Left hindlimb (tissue), 1 donor: ENCODE data around the gene PPM1L.

Experiments used
- DNase-seq: peaks from one replicate; pipeline ENCODE4 v3.0.0-alpha.2; 2018

PPM1L gene

DNA sequence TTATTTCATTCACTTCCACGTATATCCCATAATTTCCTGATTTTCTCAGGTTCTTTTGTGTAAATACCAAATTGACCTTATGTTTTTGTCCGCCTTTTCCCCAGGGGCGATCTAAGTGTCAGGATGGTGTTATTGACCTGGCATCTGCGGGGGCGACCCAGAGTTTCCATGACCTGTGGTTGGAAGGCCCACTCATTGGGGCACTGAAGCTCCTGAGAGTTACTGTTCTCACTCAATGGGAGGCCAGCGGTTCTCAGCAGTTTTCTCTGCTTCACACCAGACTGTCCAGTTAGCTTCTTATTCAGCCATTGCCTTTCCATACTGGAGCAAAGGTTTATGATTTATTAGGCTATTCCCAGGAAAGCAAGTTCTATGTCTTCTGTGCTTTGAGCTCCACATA lies 295.8 kb downstream of the PPM1L start:
- no peak for DNase-seq

- DNase-seq, result no peak
These were observed 299.0 kb downstream of the PPM1L start for GRCh38 chr3:161054860-161055604.

GRCh38 chr3:161064413-161064812 lies 308.4 kb downstream of the PPM1L start:
- no peak for DNase-seq

DNA sequence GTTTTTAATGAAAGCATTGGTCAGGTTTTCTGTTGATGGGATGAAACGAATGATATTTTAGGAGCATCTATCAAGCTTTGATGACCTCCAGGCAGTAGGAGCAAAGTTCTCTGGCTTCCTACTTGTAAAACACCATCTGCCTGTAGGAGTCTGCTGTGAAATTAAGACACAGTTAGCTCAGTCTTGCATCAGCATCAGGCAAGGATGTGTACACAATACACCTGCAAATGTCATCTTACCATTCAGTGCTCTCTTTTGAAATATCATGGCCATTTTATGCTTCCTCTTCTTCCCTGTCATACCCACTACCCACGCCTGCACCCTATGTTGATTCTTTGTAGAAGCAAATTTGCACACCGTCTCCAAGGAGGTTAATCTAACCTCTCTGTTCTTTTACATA lies 310.9 kb downstream of the PPM1L start:
- no peak for DNase-seq

DNA sequence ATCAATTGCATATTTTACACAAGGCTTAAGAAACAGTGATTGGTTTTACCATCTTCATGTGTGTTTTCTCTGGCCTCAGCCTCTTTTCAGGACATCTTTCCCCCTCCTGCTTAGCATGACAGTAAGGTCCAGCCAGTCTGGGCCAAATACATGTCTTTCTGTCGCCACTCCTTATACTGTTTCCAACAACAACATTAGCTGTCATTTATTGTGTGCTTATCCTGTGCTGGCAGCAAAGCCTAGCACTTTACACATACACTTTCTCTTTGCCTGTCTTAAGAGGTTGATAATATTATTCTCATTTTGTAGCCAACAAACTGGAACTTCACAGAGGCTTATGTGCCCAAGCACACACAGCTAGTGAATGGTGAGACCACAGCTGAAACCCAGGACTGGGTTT lies 311.3 kb downstream of the PPM1L start:
- no peak for DNase-seq

- peak; percentile 47 for DNase-seq
These were observed 313.6 kb downstream of the PPM1L start for GRCh38 chr3:161069511-161070251.

- no peak for DNase-seq
These were observed 314.4 kb downstream of the PPM1L start for GRCh38 chr3:161070252-161070930.

DNA sequence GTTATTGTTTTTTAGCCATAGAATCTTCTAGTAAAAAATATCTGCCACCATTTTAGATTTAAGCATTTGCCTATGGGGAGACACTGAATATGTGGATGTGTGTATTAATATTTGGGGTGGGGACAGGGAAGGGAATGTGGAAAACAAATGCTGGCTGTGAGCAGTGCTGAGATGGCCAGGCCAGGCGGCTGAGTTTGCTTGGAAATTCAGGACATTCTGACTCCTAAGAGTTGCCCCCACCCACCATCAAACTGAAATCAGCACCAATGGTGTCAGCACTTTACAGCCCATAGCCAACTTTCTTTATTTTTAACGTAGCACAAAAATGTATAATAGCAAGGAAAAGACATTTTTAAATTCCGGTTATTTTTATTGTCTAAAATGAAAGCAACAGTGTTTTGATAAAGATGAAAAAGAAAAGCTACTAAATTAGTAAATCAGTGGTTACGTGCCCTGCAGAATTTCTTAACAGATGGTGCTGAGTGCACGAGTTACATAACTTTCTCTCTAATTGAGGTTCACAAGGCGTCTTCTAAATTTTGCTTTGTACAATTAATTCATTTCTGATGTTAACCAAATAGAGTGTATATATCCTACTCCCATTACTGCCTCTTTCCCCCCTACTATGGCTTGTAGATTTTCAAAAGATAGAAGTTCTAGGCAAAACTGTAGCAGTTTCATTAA lies 315.1 kb downstream of the PPM1L start:
- no peak for DNase-seq

DNA sequence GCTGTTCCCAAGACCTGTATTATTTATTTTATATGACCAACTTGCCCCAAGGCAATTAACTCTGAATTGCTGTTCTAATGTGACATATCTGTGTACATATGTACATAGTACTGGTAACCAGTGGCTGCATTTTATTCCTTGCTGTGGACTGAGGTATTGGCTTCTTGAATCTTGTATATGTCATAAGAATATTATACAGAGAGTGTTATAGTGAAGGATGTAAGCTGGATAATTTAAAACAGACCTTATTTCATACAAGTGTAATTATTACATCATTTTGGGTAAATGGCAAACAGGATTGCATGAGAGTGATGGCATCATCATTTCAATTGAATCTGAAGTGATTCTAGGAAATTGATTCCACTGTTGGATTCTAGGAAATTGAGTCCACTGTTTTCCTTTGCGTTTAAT lies 316.2 kb downstream of the PPM1L start:
- DNase-seq, result no peak

- no peak for DNase-seq
These were observed 316.7 kb downstream of the PPM1L start for GRCh38 chr3:161072751-161073150.

GRCh38 chr3:161073181-161073580 lies 317.1 kb downstream of the PPM1L start:
- no peak for DNase-seq

DNA sequence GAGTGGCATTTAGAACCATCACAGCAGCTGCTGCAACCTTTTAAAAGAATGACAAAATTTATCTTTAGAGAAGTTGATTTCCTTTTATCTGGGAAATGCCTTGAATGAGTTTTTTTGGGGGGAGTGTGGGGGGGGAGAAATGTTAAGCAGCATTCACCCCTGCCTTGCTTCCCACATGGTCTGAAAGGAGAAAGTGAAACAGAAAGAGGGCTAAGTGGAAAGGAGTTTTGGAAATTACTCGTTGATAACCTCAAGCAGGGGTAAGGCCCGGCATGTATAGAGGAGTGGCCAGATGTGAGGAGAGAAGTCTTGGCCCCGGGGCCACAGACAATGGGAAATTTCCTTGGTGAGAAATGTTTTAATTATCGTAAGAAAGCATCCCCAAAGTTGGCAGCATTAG lies 325.6 kb downstream of the PPM1L start:
- DNase-seq, result no peak

DNA sequence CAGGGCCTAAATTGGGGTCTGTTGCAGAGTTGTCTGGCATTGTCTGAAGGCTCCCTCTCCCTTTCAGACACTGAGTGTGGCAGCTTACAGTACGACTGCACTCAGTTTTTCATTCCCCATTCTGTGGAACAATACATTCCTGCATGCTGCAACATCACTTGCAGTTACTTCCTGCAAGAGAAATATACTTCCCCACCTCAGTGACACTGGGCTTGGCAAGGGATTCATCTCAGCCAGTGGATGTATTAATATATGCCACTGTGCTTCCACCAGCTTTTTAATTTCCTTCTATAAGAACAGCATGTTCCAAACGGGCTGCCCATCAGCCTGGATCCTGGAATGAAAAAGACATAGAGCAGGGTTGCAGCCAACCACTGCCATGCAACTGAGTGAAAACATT lies 326.0 kb downstream of the PPM1L start:
- no peak for DNase-seq

DNA sequence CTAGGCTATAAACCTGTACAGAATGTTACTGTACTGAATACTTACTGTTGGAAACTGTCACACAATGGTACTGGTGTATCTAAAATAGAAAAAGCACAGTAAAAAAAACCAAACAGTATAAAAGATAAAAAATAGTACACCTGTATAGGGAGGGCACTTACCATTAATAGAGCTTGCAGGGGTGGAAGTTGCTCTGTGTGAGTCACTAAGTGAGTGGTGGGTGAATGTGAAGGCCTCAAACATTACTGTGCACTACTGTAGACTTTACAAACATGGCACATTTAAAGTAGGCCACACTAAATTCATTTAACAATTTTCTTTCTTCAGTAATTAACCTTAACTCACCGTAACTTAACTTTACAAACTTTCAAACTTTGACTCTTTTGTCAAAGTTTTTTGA lies 327.1 kb downstream of the PPM1L start:
- DNase-seq, result no peak

GRCh38 chr3:161084277-161084676 lies 328.2 kb downstream of the PPM1L start:
- DNase-seq, result no peak

- no peak for DNase-seq
These were observed 337.9 kb downstream of the PPM1L start for GRCh38 chr3:161093895-161094294.

DNA sequence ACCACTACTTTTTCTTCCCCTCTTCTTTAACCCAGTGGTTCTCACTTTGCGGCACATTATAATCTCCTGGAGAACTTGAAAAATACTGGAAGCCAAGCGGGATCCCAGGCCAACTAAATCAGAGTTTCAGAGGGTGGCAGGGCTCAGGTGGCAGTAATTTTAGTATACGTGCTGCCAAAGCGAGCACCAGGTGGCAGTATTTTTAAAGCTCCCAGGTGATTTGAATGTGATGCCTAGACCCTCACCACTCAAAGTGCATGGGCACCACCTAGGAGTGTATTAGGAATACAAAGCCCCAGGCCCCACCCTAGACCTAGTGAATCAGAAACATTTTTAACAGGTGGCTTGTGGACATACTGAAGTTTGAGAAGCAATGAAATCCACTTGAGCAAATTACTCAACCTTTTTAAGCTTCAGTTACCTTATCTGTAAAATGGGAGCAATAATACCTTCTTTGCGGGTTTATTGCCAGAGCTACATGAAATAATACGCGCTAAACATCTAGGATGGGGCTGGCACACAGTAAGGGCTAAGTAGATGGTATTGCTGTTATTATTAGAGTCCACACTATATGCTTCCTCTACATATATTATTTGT lies 340.8 kb downstream of the PPM1L start:
- DNase-seq, result no peak

- DNase-seq, result no peak
These were observed 345.0 kb downstream of the PPM1L start for GRCh38 chr3:161100994-161101393.

DNA sequence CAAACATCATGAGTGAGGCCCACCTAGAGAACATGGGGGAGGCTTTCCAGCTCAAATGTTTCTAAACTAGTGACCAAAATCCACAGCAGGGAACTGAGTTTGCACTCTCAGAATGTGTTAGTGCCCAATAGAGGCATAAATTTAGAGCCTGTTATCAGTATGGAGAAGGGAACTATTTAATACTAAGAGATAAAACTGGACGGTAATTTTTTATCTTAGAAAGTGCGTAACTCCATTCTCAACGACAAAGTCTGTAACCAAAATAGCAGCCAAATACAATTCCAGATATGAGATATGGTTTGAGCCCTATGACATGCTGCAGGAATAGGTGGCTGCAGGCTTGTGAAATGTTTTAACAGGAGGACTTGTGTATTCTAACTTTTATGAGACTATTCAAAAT lies 345.6 kb downstream of the PPM1L start:
- no peak for DNase-seq

GRCh38 chr3:161103776-161104385 lies 347.9 kb downstream of the PPM1L start:
- DNase-seq, result no peak

DNA sequence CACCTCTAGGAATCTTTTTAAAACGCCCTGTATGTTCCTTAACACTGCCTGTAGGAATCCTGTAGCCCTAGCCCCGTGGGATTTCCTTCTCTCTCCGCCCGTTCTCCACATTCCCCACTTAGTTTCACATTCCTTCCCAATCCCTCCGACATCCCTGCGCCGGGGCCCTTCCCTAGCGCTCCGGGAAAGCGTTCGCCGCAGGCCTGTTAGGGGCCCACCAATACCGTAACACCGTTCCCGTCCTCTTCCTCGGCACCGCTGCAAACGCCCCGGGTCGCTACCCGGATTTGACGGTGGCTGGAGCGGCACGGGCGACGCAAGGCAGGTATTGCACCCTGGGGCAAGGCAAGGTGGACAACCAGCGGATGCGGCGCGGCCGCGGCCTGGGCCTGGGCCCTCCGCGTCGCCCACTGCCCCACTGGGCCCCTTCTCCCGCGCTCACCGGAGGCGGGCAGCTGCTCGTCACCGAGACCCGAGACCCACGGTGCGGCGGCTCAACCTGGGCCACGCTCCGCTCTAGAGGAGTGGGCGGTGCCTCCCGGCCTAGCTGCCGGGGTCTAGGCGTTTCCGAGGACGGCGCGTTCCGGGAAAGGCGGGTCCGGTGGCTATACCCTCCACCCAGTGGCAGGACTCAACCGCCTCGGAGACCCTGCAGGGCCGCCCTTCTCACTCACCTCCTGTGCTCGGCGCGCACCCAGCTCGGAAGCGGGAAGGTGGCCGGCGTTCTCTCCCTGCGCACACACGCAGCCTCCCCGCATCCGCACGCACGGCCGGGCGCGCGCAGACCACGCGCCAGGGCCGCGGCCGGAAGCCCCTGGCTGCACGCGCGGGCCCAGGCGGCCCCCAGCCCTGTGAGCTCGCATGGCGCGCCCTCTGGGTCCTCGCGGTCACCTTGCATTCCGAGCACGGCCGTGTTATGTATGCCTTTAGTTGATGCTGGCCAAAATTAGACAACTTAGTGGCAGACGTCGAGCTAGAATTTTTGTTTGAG lies 348.8 kb downstream of the PPM1L start, which contains the start of gene B3GALNT1:
TSS of gene B3GALNT1 (minus strand) at position 789 of the 991 bp plus-strand sequence. CDS start 18,595 bp downstream, outside the sequence.
- peak; percentile 79 for DNase-seq
